Measurements from ENCODE around the gene TFPI2.

The TFPI2 gene

GRCh38 chr7:93856323-93856722 is 34.2 kb downstream of the TFPI2 start:
- DNase-seq (ENCODE audit: low spot score), result no peak
- no peaks in the 10 kb centered on the region for H3K36me3 Mint-ChIP-seq (ENCODE audit: low read depth)
- H3K27ac Mint-ChIP-seq, result no peak overlapping the region
- H3K4me3 Mint-ChIP-seq, result no peak overlapping the region
- peaks cover 4% of the 10 kb centered on the region for H3K27me3 Mint-ChIP-seq (ENCODE audit: low read depth)
- no peaks in the 10 kb centered on the region for H3K9me3 Mint-ChIP-seq
- peaks cover 2% of the 10 kb centered on the region for H3K4me1 Mint-ChIP-seq (ENCODE audit: low read depth)

- Mint-ChIP-seq H3K4me3 (no peak overlapping the region), H3K27ac (no peak overlapping the region), H3K9me3 (no peaks in the 10 kb centered on the region), H3K36me3 (ENCODE audit: low read depth) (no peaks in the 10 kb centered on the region), H3K27me3 (ENCODE audit: low read depth) (peaks cover 4% of the 10 kb centered on the region), H3K4me1 (ENCODE audit: low read depth) (peaks cover 2% of the 10 kb centered on the region)
- DNase-seq (ENCODE audit: low spot score), result no peak
Measured at GRCh38 chr7:93855797-93856196, 34.8 kb downstream of the TFPI2 start.

- no peaks in the 10 kb centered on the region for H3K36me3 Mint-ChIP-seq (ENCODE audit: low read depth)
- DNase-seq (ENCODE audit: low spot score), result no peak
- H3K4me1 Mint-ChIP-seq (ENCODE audit: low read depth), result peaks cover 2% of the 10 kb centered on the region
- no peaks in the 10 kb centered on the region for H3K9me3 Mint-ChIP-seq
- H3K27ac Mint-ChIP-seq, result no peak overlapping the region
- peaks cover 4% of the 10 kb centered on the region for H3K27me3 Mint-ChIP-seq (ENCODE audit: low read depth)
- H3K4me3 Mint-ChIP-seq, result no peak overlapping the region
Measured at GRCh38 chr7:93854480-93854879, 36.1 kb downstream of the TFPI2 start.

- Mint-ChIP-seq H3K27ac (no peak overlapping the region), H3K9me3 (no peaks in the 10 kb centered on the region), H3K27me3 (ENCODE audit: low read depth) (no peaks in the 10 kb centered on the region), H3K4me1 (ENCODE audit: low read depth) (peaks cover 2% of the 10 kb centered on the region), H3K4me3 (no peak overlapping the region), H3K36me3 (ENCODE audit: low read depth) (no peaks in the 10 kb centered on the region)
- no peak for DNase-seq (ENCODE audit: low spot score)
Measured at GRCh38 chr7:93851536-93851935, 39.0 kb downstream of the TFPI2 start.

GRCh38 chr7:93843260-93843659 is 47.3 kb downstream of the TFPI2 start:
- Mint-ChIP-seq H3K36me3 (ENCODE audit: low read depth) (no peaks in the 10 kb centered on the region), H3K27ac (no peak overlapping the region), H3K4me1 (ENCODE audit: low read depth) (no peaks in the 10 kb centered on the region), H3K27me3 (ENCODE audit: low read depth) (peaks cover 2% of the 10 kb centered on the region), H3K9me3 (no peaks in the 10 kb centered on the region), H3K4me3 (no peak overlapping the region)
- no peak for DNase-seq (ENCODE audit: low spot score)

GRCh38 chr7:93838966-93839365 is 51.6 kb downstream of the TFPI2 start:
- H3K36me3 Mint-ChIP-seq (ENCODE audit: low read depth), result no peaks in the 10 kb centered on the region
- no peaks in the 10 kb centered on the region for H3K4me1 Mint-ChIP-seq (ENCODE audit: low read depth)
- no peak overlapping the region for H3K27ac Mint-ChIP-seq
- no peak overlapping the region for H3K4me3 Mint-ChIP-seq
- no peak for DNase-seq (ENCODE audit: low spot score)
- no peaks in the 10 kb centered on the region for H3K9me3 Mint-ChIP-seq
- peaks cover 3% of the 10 kb centered on the region for H3K27me3 Mint-ChIP-seq (ENCODE audit: low read depth)

- Mint-ChIP-seq H3K4me1 (ENCODE audit: low read depth) (no peaks in the 10 kb centered on the region), H3K27ac (no peak overlapping the region)
Measured at GRCh38 chr7:93837245-93837644, 53.3 kb downstream of the TFPI2 start.

GRCh38 chr7:93836116-93836515 is 54.4 kb downstream of the TFPI2 start:
- Mint-ChIP-seq H3K9me3 (no peaks in the 10 kb centered on the region), H3K27ac (no peak overlapping the region), H3K27me3 (ENCODE audit: low read depth) (peaks cover 3% of the 10 kb centered on the region), H3K4me1 (ENCODE audit: low read depth) (no peaks in the 10 kb centered on the region), H3K4me3 (no peak overlapping the region), H3K36me3 (ENCODE audit: low read depth) (no peaks in the 10 kb centered on the region)
- no peak for DNase-seq (ENCODE audit: low spot score)

More at GRCh38 chr7:93837245-93837644, 53.3 kb downstream of the TFPI2 start:
- H3K4me3 Mint-ChIP-seq, result no peak overlapping the region
- H3K36me3 Mint-ChIP-seq (ENCODE audit: low read depth), result no peaks in the 10 kb centered on the region
- H3K9me3 Mint-ChIP-seq, result no peaks in the 10 kb centered on the region
- DNase-seq (ENCODE audit: low spot score), result no peak
- H3K27me3 Mint-ChIP-seq (ENCODE audit: low read depth), result peaks cover 3% of the 10 kb centered on the region

- Mint-ChIP-seq H3K36me3 (ENCODE audit: low read depth) (no peaks in the 10 kb centered on the region), H3K27ac (no peak overlapping the region), H3K4me3 (no peak overlapping the region), H3K9me3 (no peaks in the 10 kb centered on the region), H3K4me1 (ENCODE audit: low read depth) (no peaks in the 10 kb centered on the region), H3K27me3 (ENCODE audit: low read depth) (peaks cover 3% of the 10 kb centered on the region)
- DNase-seq (ENCODE audit: low spot score), result no peak
Measured at GRCh38 chr7:93835702-93836101, 54.9 kb downstream of the TFPI2 start.
